HPDE6-E6E7 (cell line): ENCODE data around the gene CTTN.

Experiments
- DNase-seq: peaks from one replicate; pipeline ENCODE4 v3.0.0; 2011; ENCODE audit warnings: missing footprints; ENCODE audit errors: extremely low spot score

CTTN gene

DNA sequence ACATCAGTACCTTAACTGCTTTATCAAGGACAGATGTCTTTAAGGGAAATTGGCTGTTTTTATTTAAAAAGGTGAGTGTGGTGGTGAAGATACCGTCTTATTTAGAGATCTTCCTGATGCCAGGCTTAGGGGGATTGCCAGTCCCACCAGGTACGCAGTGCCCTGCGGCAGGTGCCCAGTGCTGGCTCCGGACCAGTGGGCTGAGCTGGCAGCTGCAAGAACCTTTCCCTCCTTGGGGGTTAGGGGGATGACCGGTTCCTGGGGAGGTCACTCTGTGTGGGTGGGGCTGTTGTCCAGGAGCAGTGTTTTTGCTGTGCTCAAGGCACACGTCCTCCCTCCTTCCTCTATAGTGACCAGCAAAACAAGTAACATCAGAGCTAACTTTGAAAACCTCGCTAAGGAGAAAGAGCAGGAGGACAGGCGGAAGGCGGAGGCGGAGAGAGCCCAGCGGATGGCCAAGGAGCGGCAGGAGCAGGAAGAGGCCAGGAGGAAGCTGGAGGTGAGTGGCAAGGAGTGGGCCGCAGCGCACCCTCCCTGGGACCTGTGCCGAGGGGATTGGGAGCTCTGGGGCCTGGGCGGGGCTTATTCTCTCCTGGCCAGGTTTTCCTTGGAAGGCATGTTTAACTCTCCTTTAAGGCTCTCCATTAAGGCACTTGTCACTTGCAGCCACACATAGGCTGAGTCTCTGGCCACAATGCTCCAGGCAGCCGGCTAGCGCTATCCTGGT, 30.5 kb downstream of the CTTN start:
- no peak for DNase-seq

DNA sequence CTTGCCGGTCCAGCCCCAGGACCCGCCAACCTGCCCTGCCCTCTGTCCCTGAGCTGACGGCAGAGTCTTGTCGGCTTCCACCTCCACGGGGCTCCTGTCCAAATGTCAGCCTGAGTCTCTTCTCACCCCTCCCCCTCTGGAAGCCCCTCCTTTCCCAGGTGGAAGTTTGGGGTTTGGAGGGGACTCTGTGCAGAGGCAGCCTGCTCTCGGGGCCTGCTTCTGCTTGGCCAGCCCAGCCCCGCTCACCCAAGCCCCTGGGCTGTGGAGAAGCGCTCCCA, 31.0 kb downstream of the CTTN start:
- DNase-seq, result no peak

DNA sequence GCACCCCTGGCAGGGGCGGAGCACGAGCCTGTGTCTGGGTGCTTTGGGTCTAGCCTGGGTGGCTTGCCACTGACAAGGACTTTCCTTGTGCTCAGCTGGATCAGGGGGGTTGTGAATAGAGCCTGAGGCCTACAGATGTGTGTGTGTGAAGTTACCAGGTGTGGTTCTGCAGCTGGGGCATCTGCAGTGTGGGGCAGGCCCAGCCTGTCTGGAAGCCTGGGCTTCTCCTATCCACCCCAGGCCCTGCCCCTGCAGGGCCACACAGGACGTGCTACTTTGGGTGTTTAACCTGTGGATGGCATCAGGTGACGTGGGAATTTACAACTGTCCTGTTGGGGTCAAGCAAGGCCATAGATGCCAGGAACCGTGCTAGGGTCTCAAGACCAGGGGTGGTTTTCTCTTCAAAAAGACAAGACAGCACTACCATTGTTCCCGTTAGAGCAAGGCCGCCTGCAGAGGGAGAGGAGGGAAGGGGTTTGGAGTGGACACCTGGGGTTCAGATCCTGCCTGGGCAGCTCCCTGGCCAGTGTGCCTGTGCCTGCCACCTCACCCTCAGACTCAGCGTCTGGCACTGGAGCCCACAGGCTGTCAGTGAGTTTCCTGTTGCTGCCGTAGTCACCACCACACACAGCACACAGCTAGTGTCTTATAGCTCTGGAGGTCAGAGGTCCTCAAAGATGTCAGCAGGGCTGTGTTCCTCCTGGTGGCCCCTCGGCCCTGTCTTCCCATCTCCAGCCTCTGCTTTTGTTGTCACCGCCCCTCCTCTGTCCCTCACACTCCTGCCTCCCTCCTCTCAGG, 31.6 kb downstream of the CTTN start:
- DNase-seq, result no peak

DNA sequence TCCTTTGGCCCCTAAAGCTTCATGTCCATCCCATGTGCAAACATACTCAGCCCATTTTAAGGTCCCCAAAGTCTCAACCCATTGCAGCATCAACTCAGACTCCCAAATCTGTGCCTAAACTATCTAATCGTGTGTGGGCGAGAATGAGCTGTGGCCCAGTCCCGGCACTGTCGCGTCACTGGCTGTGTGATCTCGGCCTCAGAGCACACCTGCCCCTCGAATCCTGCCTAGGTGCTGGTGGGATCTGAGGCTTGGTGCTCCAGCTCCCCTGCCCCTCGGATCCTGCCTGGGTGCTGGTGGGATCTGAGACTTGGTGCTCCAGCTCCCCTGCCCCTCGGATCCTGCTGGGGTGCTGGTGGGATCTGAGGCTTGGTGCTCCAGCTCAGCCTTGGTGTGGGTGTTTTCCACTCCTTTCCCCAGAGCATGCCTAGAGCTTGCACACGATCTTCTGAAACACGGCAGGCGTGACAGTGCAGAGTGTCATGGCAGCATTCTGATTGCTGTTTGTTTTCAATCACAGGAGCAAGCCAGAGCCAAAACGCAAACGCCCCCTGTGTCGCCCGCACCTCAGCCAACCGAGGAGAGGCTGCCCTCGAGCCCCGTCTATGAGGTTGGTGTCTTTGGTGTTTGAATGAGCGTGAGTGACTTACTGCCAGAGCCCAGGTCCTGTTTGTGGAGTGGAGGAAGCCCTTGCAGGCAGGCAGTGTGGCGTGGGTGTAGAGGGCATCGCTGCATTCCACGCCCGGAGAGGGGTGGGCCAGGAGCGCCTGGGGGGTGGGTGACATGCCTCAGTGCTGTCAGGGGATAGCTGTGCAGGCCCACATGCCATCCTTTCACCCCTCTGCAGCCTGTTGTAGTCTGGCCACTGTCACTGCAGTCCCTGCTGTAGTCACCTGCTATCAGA, 32.6 kb downstream of the CTTN start:
- DNase-seq, result no peak

DNA sequence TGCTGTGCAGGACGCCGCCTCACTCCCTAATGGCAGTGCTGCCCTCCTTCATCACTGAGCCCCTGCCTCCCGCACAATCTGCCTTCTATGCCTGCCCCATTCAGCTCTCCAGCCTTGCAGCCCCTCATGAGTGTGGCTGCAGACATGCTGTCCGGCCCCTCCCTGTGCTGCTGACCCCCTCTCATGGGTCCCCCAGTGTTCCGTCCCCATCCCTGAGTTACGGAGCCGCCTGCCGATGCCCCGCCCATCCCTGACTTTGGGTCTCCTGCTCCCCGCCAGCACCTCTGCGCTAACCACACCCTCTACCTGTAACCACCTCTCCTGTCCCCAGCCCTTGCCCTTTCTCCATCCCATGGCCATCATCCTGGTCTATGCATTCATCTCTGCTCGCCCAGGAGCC, 33.3 kb downstream of the CTTN start:
- no peak for DNase-seq

DNA sequence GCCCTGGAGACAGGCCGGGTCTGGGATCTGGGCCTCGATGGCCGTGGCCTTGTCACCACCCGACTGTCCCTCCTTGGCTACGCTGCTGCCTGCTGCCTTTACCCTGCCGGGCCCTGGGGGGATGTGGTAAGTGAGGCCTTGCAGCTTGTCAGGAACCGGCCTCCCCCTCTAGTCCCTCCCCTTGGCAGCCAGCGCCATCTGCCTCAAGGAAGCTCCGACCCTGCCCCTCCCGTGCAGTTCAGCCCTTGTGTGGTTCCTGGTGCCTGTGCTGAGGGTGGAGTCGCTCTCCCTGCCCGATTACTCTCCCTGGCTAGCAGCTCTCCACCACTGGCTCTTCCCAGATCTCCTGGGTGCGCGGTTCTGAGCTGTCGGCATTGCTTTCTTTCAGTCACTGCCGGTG, 33.7 kb downstream of the CTTN start:
- no peak for DNase-seq

DNA sequence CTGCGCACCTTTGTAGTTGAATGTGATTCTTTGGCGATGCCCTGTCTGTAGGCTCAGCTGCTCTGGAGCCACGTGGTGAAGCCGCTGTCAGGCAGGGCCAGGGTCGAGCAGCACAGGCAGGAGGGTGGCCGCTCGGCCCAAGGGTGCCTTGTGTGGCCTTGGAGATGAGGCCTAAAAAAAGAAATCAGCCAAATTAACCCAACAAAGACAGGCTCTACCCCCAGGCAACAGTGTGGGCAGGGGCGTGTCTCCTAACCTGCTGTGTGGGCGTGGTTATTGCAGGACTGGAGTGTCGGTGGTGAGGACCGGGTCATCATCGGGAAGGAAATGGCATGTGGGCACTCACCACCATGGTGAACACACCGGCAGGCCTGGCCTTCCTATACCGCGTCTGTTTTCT, 34.3 kb downstream of the CTTN start:
- DNase-seq, result no peak

DNA sequence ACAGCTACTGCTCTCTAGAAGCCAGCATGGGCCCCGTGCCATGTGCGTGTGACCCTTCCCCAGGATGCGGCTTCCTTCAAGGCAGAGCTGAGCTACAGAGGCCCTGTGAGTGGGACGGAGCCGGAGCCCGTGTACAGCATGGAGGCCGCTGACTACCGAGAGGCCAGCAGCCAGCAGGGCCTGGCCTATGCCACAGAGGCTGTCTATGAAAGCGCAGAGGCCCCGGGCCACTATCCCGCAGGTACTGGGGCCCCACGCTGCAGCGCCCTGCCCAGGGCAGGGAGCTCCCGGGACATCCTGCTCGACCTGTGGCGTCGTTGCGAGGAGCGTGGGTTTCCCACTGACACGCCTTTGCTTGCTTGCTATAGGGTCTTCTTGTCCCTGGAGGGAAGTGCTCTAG, 34.7 kb downstream of the CTTN start:
- DNase-seq, result no peak

DNA sequence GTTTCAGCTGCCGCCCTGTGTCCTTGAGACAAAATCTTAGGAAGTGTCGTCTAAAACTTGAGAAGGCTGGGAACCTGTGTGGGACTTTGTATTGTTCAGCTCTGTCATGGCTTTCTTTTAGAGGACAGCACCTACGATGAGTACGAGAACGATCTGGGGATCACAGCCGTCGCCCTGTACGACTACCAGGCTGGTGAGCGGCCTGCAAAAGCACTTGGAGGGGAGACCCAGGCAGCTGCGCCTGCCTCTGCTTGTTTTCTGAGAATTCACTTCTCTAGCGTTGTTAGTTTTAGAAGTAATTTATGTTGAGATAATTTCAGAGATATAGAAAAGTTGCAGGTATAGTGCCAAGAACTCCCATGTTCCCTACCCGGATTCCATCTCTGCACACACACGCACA, 35.2 kb downstream of the CTTN start:
- no peak for DNase-seq

DNA sequence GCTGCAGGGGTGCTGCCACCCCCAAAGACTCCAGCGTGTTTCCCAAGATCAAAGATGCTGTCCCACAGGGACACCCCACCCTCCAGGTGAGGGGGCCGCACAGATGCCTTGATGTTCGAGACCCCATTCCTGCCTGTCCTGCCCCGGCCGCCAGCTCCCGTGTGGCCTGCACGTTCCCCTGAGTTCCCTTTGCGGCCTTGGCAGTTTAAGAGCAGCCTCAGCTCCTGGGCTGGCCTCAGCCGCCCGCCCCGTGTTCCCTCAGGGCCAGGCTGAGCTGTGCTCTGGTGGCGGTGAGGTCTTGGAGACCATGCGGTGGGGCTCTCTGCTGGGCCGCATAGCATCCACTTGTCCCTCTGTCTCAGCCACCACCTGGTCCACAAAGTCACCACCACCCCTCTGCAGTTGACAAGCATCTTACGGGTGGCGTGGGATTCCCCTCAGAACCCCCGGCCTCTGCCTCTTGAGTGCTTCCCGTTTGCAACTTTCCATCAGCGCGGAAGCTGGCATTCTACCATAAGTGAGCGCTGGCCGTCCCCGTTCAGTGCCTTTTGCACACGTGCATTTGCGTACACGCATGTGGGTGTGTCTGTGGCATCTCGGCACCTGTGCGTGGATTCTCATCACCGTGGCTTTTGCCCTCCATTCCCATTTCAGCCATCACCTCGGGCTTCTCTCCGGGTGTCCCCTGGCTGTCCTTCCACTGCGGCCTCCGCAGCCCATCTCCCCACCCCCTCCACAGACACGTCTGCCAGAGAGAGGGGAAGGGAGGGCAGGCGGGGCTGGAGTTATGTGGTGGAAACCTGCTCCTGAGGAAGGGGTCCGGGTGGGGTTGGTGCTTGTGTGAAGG, 35.9 kb downstream of the CTTN start:
- DNase-seq, result no peak

DNA sequence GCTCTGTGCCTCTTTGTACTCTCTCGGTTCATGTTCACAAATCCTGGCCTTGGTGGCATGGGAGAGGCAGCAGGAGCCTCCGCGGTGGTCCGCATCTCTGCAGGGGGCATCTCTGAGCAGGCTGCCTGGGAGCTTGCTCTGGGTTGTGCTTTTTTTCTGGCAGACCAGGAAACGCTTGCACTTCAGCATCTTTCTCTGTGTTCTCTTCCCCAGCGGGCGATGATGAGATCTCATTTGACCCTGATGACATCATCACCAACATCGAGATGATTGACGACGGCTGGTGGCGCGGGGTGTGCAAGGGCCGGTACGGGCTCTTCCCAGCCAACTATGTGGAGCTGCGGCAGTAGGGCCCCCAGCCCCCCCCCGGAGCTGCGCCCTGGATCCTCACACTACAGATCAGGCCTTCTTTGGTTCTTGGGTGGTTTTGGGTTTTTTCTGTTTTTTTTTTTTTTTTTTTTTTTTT, 36.5 kb downstream of the CTTN start:
- DNase-seq, result no peak

DNA sequence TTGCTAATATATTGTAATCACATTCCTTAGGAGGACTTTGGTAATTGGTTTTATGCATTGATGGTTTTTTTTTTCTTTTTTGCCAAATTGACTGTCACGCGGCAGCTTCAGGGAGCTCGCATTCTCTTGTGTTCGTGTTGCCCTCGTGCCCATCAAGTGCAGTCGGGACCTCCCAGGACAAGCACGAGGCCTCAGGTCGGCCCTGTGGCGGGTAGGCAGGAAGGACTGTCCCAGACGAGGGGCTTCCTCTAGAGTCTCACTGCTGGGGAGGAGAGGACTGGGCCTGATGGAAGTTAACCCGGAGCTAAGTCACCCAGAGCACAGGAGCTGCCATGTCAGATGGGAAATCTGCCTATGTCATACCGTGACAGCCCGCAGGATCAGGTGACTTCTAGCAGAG, 37.0 kb downstream of the CTTN start:
- DNase-seq, result no peak

DNA sequence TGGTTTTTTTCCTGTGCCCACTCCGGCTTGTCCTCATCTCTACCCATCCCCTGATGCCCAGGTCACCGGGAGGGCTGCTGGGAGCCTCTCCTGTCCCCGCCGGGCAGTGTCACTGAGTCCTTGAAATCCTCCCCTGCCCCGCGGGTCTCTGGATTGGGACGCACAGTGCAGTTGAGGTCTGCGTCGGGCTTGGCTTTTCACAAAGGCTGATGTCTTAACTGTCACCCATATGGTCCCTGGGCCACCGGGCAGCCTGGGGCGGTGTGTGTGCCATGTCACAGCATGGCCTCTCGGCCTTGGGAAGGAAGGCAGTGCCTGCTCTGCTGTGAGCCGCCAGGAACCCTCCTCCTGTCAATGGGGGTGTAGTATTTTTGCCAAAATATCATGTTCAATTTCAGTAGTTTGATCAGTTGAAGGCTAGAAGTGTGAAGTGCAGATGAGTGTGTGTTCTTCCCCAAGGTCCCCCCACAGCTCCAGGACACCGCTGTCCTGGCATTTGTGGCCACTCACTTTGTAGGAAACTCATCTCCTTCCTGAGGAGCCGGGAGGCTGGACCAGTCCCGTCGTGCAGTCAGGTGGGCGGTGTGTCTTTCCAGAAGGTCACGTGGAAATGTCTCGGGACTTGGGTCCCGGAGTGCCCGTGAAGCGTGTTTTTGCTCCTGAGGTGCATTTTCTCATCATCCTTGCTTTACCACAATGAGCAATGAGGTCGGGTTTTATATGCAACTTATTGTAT, 37.6 kb downstream of the CTTN start:
- DNase-seq, result no peak

DNA sequence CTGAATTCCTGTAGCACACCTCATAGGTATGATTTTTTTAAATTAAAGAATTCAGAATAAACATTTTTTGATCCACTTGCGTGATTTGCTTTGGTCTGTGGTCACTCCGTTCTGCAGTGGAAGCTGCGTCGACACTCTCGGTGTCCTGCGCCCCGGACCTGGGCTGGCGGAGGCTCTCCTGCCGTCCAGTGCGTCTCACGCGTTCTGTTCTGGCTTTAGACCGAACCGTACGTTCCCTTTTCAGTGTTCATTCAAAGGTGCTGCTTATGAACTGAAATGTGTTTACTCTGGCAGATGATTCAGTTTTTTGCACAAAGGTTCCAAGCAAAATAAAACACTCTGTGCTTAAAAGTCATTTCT, 38.2 kb downstream of the CTTN start:
- DNase-seq, result no peak

DNA sequence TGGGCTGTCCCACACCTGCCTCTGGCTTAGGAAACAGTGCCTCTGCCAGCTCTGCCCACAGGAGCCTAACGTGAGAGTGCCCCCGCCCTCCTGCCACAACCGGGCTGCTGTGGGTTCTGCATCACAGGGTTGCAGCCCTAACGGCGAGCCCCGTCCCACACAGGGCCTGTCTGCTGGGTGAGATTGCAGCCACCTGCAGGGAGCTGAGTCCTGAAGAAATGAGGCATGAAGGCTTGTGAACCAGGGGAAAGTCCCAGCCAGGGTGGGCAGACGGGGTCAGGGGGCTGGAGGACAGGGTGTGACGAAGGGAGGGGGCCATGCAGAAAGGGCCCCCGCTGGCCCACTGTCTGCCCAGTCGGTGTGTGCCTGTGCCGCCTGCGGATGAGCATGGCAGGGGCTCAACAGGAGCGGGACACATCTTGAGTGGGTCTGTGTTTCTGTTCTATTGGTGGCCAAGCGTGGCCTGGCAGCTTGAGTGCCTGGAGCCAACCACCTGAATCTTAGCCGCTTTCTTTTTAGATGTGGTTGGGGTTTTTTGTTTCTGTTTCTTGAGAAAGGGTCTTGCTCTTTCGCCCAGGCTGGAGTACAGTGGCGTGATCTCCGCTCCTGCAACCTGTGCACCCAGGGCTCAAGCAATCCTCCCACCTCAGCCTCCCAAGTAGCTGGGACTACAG, 38.9 kb downstream of the CTTN start:
- no peak for DNase-seq

DNA sequence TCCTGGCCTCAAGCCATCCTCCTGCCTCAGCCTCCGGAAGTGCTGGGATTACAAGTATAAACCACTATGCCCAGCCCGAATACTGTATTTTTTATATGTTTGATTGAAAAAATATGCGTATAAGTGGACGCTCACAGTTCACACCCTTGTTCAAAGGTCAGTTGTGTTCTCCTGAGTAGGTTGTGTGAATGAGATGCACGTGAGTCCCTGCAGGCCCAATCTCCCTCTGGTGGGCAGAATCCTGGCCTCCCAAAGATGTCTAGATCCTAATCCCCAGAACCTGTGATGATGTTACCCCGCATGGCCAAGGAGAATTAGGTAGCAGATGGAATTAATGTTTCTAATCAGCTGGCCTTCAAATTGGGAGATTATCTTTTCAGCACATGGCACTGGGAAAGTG, 41.9 kb downstream of the CTTN start:
- no peak for DNase-seq

DNA sequence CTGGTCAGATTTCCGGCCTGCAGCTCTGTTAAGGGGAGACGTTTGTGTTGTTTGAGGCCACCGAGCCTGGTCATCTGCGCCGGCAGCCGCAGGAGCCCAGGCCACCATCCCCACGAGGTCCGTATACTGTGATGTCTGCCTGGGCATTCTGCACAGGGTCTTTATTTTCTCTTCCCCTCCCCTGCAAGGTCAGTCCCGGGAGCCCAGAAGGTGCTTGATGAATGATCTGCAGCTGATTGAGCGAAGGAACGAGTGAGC, 45.4 kb downstream of the CTTN start:
- DNase-seq, result no peak

DNA sequence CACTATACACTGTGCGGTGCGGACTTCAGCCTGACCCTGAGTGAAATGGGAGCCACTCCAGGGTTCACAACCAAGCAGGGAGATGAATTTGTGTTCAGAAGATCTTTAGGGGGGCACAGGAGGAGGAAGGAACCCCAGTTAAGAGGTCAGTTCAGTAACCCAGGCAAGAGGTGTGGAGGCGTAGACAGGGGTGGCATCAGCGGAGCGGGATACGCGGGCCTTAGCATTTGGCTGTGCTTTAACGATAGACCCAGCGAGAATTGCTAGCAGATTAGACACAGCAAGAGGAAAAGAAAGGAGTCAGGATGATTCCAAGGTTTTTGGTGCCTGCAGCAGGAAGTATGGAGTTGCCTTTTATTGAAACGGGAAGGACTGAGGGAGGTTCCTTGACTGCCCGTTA, 46.8 kb downstream of the CTTN start:
- DNase-seq, result no peak

DNA sequence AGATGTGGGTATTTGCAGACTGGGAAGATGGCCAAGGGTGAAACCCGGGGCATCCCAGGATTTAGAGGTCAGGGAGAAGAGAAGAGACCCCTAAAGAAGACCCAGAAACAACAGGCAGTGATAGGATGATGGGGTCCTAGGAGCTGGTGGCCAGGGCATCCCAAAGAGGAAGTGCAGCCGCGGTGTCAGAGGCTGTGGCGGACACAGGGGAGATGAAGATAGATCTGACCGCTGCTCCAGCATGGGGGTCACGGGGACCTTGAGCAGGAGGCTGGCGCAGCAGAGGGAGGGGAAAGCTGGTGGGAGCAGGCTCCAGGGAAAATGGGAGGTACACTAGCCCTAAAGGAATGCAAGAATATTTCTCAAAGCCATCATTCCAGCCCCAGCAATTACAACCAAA, 47.3 kb downstream of the CTTN start:
- DNase-seq, result no peak

DNA sequence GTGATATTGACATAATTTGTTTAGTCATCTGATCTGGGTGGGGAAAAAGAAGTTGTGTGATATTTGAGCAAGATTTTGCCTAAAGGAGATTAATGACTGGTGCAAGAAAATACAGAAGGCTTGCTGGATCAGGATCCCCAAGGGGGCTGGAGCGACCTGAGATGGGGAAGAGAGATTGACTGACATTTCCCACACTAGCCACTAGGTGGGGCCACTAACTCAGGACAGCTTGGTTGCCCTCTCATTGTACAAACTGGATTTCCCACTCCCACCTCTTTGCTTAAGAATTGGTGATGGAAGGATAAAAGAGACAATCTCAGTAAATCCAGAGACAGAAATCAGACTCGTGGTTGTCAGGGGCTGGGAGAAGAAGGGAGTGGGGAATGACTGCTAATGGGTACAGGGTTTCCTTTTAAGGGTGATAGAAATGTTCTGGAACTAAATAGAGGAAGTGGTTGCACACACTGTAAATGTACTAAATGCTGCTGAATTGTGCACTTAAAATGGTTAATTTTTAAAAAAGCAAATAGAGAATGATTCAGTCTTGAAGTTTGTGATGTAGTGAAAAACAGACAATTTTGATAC, 50.7 kb downstream of the CTTN start:
- DNase-seq, result no peak
